Measurements from ENCODE around the gene NUAK2.

- TF ChIP-seq POLR2A (IDR thresholded peaks at IDR 0.05) (no peak), CTCF (IDR thresholded peaks at IDR 0.05) (no peak)
These were observed 60.4 kb downstream of the NUAK2 start for GRCh38 chr1:205260948-205261732.

Data from stomach (tissue), 4 donors.